Gastrocnemius medialis (tissue), 4 donors: ENCODE measurements around the gene PAOX. TPM values are rescaled to one million over a fixed set of nuclear protein-coding genes. Genes with fewer than 3 reads are reported as not detected.

Experiments used
- ATAC-seq, 2 donors: fragments of 150-250 bp; one replicate each; pipeline ENCODE4 v1.9.1; 2016
- DNase-seq, 2 donors: peaks; one replicate each; pipeline ENCODE4 v3.0.0-alpha.2; 2019
- H3K27ac ChIP-seq, 4 donors: fragments of 200-600 bp; sonication (generic); 1 replicate in 1 of 4; 2 replicates in 3 of 4; pipeline ENCODE4 v1.5.1; 2016 to 2018; ENCODE audit warnings: mild to moderate bottlenecking in 2 of 4, moderate library complexity in 1 of 4
- H3K27me3 ChIP-seq, 3 donors: fragments of 200-600 bp; sonication (generic) in 2 of 3; 1 replicate in 1 of 3; 2 replicates in 2 of 3; pipeline versions ENCODE4 v1.5.1 to v1.6.0; 2016 to 2019; ENCODE audit warnings: mild to moderate bottlenecking in 1 of 3, moderate library complexity in 1 of 3
- H3K36me3 ChIP-seq, 2 donors: fragments of 200-600 bp; sonication (generic) in 1 of 2; one replicate each; pipeline ENCODE4 v1.5.1; 2017 to 2018
- H3K4me1 ChIP-seq, 2 donors: fragments of 200-600 bp; sonication (generic) in 1 of 2; one replicate each; pipeline ENCODE4 v1.5.1; 2016 to 2017; ENCODE audit warnings: mild to moderate bottlenecking in 2 of 2
- H3K4me3 ChIP-seq, 4 donors: fragments of 200-600 bp; sonication (generic) in 3 of 4; 1 replicate in 1 of 4; 2 replicates in 3 of 4; pipeline ENCODE4 v1.5.1; 2016 to 2019; ENCODE audit warnings: mild to moderate bottlenecking in 2 of 4
- H3K9me3 ChIP-seq, 3 donors: fragments of 200-600 bp; sonication (generic) in 2 of 3; 1 replicate in 1 of 3; 2 replicates in 2 of 3; pipeline ENCODE4 v1.5.1; 2016 to 2019
- CTCF ChIP-seq, 5 experiments: fragments of 450-650 bp in 3 of 5; fragments of 200-600 bp in 2 of 5; sonication (generic) in 2 of 5; IDR thresholded peaks in 4 of 5; conservative IDR thresholded peaks in 1 of 5; 1 replicate in 4 of 5; 2 replicates in 1 of 5; pipeline ENCODE4 v1.5.1; 2016 to 2019; ENCODE audit warnings: antibody characterized with exemption in 5 of 5, mild to moderate bottlenecking in 3 of 5, moderate library complexity in 3 of 5
- POLR2A ChIP-seq, 2 donors: fragments of 450-650 bp; IDR thresholded peaks; one replicate each; pipeline ENCODE4 v1.6.1; 2017; ENCODE audit warnings: antibody characterized with exemption in 2 of 2, mild to moderate bottlenecking in 2 of 2, moderate library complexity in 2 of 2
- in situ Hi-C, 4 donors: fragments of 200-750 bp; cut with MboI; loops; one replicate each; pipeline versions ENCODE4 v1.15.0 to v1.8.0; 2017; ENCODE audit warnings: low sequenced_read_pairs in 4 of 4
- intact Hi-C: fragments of 100-400 bp; cut with DNase I; formaldehyde crosslinking; loops from one replicate; pipeline ENCODE4 v1.15.1; 2023; ENCODE audit warnings: low total_unique reads
- total RNA-seq, 4 donors: library from RNA; depleted of rRNA; stranded (reverse); fragments of >200 nt; gene quantifications; one replicate each; pipeline versions ENCODE4 v1.1.0 to v1.2.3, GENCODE V29; 2016

The PAOX gene
- total RNA-seq, 4 donors from 2014 or later = 4.9 to 7.7 (median 6.7) TPM

- in situ Hi-C loops (no loop called here), intact Hi-C loops (loop anchor here (1.0 kb wide), 1 partner anchor 43 kb away; no protein-coding TSS in a partner anchor)
- H3K27me3 ChIP-seq = peaks cover 4 to 21% (median 13%) of the 10 kb centered on the region in 3 donors
- peak within 1 kb of the TSS; percentile 34 to 61 (median 51) for H3K27ac ChIP-seq
- peak; percentile 51 to 73 for ATAC-seq
- peak within 1 kb of the TSS; percentile 62 to 78 (median 66) for H3K4me3 ChIP-seq
- H3K36me3 ChIP-seq = peaks cover 0 to 8% of the 10 kb centered on the region in 2 donors
- no peaks in the 10 kb centered on the region for H3K9me3 ChIP-seq
- peaks cover 4 to 8% of the 10 kb centered on the region in 2 donors for H3K4me1 ChIP-seq
- TF ChIP-seq POLR2A (IDR thresholded peaks at IDR 0.05) (no peak), CTCF (IDR thresholded peaks at IDR 0.05 in 4 of 5, conservative IDR thresholded peaks at IDR 0.05 in 1 of 5) (no peak)
- DNase-seq = peak in 1 of 2 donors; percentile 33
Measured at GRCh38 chr10:133357285-133358161, 21.5 kb upstream of the PAOX start, which contains the start of gene FUOM. Gene FUOM, minus strand, starts transcription at chr10:133358019. Its CDS starts 12 bp downstream, at chr10:133358007.

- Histone ChIP-seq H3K4me1 (peaks cover 4 to 8% of the 10 kb centered on the region in 2 donors), H3K36me3 (peaks cover 0 to 15% of the 10 kb centered on the region in 2 donors), H3K4me3 (no peak overlapping the region), H3K9me3 (no peaks in the 10 kb centered on the region), H3K27ac (peak overlapping the region in 3 of 4 donors; percentile 20 to 41 (median 34)), H3K27me3 (peaks cover 4 to 21% (median 13%) of the 10 kb centered on the region in 3 donors)
- ATAC-seq (no peak), DNase-seq (peak in 1 of 2 donors; percentile 31)
- intact Hi-C loops = no loop called here
- no peak for TF ChIP-seq CTCF (IDR thresholded peaks at IDR 0.05 in 4 of 5, conservative IDR thresholded peaks at IDR 0.05 in 1 of 5)
- no peak for TF ChIP-seq POLR2A (IDR thresholded peaks at IDR 0.05)
- in situ Hi-C loops = no loop called here
Measured at GRCh38 chr10:133358162-133358924, 20.7 kb upstream of the PAOX start.

- H3K36me3 ChIP-seq = peaks cover 0 to 19% of the 10 kb centered on the region in 2 donors
- in situ Hi-C loops (no loop called here), intact Hi-C loops (no loop called here)
- TF ChIP-seq POLR2A (IDR thresholded peaks at IDR 0.05) = no peak
- H3K4me1 ChIP-seq = peaks cover 4 to 8% of the 10 kb centered on the region in 2 donors
- no peaks in the 10 kb centered on the region for H3K9me3 ChIP-seq
- no peak overlapping the region for H3K4me3 ChIP-seq
- no peak overlapping the region for H3K27ac ChIP-seq
- DNase-seq (no peak), ATAC-seq (no peak)
- H3K27me3 ChIP-seq = peaks cover 4 to 21% (median 13%) of the 10 kb centered on the region in 3 donors
Measured at GRCh38 chr10:133358925-133359310, 20.1 kb upstream of the PAOX start.

GRCh38 chr10:133359554-133359971, 19.5 kb upstream of the PAOX start:
- DNase-seq (no peak), ATAC-seq (no peak)
- in situ Hi-C loops (no loop called here), intact Hi-C loops (no loop called here)
- Histone ChIP-seq H3K4me3 (no peak overlapping the region), H3K27ac (no peak overlapping the region), H3K9me3 (no peaks in the 10 kb centered on the region), H3K36me3 (peaks cover 0 to 23% of the 10 kb centered on the region in 2 donors), H3K27me3 (peaks cover 4 to 21% (median 13%) of the 10 kb centered on the region in 3 donors), H3K4me1 (peaks cover 4 to 8% of the 10 kb centered on the region in 2 donors)
- no peak for TF ChIP-seq POLR2A (IDR thresholded peaks at IDR 0.05)
- no peak for TF ChIP-seq CTCF (IDR thresholded peaks at IDR 0.05 in 4 of 5, conservative IDR thresholded peaks at IDR 0.05 in 1 of 5)
